Mesothelial cell of epicardium (in vitro differentiated cells): ENCODE data around the gene PARVA. TPM values are rescaled to one million over a fixed set of nuclear protein-coding genes. Genes with fewer than 3 reads are reported as not detected.

Source experiments
- DNase-seq, 2 experiments: peaks; one replicate each; pipeline ENCODE4 v3.0.0; 2021; ENCODE audit warnings: low spot score in 2 of 2; ENCODE audit not compliant: unreplicated experiment in 2 of 2
- H3K27ac Mint-ChIP-seq: 2 replicates; pipeline ENCODE4 v1.8.0; 2021; ENCODE audit warnings: mixed read lengths
- H3K27me3 Mint-ChIP-seq: 2 replicates; pipeline ENCODE4 v1.8.0; 2021; ENCODE audit warnings: low read depth, mixed read lengths
- H3K36me3 Mint-ChIP-seq: 2 replicates; pipeline ENCODE4 v1.8.0; 2021; ENCODE audit warnings: mixed read lengths
- H3K4me1 Mint-ChIP-seq: 2 replicates; pipeline ENCODE4 v1.8.0; 2021; ENCODE audit warnings: mixed read lengths
- H3K4me3 Mint-ChIP-seq: 2 replicates; pipeline ENCODE4 v1.8.0; 2021; ENCODE audit warnings: mild to moderate bottlenecking, moderate library complexity, mixed read lengths
- H3K9me3 Mint-ChIP-seq: 2 replicates; pipeline ENCODE4 v1.8.0; 2021; ENCODE audit warnings: mixed read lengths
- total RNA-seq: library from RNA; stranded (reverse); gene quantifications from 3 replicates; pipeline ENCODE4 v1.2.1, GENCODE V29; 2021
- TF ChIP-seq, protein P1 (sequence below): fragments of 200-600 bp; sonication (generic); IDR thresholded peaks from one replicate; pipeline ENCODE4 v1.5.0; 2021; ENCODE audit warnings: antibody characterized with exemption; ENCODE audit not compliant: unreplicated experiment

Gene PARVA
- total RNA-seq, 1 donor from 2014 or later = 77.1 TPM

DNA sequence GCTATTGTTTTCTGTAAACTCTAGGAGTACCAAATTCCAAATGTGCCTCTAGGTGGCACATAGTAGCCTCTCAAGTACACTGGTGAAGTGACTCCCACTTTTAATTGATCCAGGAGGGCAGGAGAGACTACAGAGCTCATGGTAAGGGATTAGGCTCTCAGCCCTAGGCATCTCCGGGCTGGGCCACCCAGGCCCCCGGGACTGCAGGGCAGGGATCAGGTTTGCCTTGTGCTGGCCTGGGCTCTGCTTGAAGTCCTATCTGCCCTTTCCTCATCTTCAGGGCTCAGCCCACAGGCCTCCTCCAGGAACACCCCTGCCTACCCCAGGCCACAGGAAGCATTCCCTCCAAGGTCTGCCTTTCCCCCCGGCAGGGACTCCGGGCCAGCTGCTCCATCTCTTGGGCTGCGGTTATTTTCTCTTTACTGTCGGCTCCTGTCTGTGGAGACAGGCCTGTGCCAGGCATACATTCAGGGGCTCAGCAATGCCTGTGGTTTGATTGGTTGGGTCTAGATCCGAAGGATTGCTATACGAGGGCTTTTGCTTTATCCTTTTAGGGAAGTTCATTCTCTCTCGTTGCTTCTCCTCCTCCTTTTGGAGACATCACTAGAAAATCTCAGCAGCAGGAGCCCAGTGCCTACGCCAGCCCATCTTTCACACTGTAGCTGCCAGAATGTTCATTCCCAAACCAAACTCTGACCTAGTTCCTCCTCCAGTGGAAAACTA is 32.8 kb downstream of the PARVA start:
- Mint-ChIP-seq H3K9me3 (peaks cover 4% of the 10 kb centered on the region), H3K27me3 (no peaks in the 10 kb centered on the region), H3K4me3 (no peak overlapping the region), H3K27ac (peak overlapping the region; percentile 70), H3K36me3 (peaks cover 2% of the 10 kb centered on the region), H3K4me1 (peaks cover 55% of the 10 kb centered on the region)
- no peak for DNase-seq
- TF ChIP-seq, protein P1, sequence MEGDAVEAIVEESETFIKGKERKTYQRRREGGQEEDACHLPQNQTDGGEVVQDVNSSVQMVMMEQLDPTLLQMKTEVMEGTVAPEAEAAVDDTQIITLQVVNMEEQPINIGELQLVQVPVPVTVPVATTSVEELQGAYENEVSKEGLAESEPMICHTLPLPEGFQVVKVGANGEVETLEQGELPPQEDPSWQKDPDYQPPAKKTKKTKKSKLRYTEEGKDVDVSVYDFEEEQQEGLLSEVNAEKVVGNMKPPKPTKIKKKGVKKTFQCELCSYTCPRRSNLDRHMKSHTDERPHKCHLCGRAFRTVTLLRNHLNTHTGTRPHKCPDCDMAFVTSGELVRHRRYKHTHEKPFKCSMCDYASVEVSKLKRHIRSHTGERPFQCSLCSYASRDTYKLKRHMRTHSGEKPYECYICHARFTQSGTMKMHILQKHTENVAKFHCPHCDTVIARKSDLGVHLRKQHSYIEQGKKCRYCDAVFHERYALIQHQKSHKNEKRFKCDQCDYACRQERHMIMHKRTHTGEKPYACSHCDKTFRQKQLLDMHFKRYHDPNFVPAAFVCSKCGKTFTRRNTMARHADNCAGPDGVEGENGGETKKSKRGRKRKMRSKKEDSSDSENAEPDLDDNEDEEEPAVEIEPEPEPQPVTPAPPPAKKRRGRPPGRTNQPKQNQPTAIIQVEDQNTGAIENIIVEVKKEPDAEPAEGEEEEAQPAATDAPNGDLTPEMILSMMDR = no peak

DNA sequence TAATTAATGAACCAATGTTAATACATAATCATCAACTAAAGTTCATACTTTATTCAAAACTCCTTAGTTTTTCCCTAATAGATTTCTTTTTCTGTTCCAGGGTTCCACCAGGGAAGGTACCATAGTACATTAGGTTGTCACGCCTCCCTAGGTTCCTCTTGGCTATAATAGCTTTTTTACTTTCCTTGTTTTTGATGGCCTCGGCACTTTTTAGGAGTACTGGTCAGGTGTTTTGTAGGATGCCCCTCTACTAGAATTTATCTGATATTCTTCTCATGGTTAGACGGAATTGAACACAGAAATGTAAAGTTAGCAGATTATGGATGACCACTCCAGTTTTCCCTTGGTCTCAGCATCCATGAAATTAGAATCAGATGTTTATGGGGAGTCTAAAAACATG is 34.0 kb downstream of the PARVA start:
- Mint-ChIP-seq H3K4me3 (no peak overlapping the region), H3K36me3 (no peaks in the 10 kb centered on the region), H3K4me1 (peaks cover 65% of the 10 kb centered on the region), H3K27ac (peak overlapping the region; percentile 44), H3K27me3 (no peaks in the 10 kb centered on the region), H3K9me3 (no peaks in the 10 kb centered on the region)
- TF ChIP-seq, protein P1 = no peak
- no peak for DNase-seq

DNA sequence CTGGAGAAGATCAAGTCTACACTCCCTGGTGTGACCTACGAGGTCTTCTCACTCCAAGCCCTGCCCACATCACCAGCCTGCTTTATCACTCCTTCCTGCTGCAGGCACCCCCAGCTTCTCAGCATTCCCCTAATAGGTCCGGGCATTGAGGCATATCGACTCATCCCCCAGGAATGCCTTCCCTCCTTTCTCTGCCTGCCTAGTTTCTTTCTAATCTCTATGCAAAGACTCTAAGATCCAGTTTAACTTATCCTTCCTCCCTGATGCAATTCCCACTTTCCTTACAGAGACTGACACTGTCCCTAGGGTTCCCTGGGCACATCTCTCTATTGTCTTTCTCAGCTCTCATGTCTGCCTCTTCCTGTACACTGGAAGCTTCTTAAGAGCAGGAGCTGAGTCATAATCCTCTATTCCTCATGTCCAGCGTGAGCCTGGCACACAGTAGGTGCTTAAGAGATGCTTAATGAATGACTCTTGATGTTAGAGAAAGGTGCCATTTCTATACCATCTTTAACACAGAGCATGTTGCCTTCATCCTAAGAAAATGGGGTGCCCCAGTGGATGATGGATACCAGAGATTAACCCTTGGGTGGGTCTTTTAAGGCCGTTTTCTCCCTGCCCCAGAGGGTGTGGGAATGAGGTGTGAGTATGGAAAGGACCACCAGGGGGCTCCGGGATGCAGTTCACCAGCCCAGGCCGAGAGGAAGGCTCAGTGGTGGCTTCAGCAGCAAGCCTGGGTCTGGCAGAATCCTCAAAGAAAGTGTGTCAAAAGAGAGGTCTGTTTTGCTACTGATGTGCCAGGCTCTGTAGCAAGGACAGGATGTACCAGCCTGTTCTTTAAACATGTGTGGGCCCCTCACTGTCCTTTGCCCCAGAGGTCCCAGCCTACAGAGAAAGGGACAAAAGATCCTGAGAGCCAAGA is 34.7 kb downstream of the PARVA start:
- TF ChIP-seq, protein P1 = peak; percentile 86
- peak overlapping the region; percentile 44 for H3K27ac Mint-ChIP-seq
- H3K27me3 Mint-ChIP-seq = no peaks in the 10 kb centered on the region
- H3K4me1 Mint-ChIP-seq = peaks cover 72% of the 10 kb centered on the region
- H3K4me3 Mint-ChIP-seq = no peak overlapping the region
- no peaks in the 10 kb centered on the region for H3K9me3 Mint-ChIP-seq
- H3K36me3 Mint-ChIP-seq = no peaks in the 10 kb centered on the region
- peak; percentile 45 to 82 for DNase-seq

DNA sequence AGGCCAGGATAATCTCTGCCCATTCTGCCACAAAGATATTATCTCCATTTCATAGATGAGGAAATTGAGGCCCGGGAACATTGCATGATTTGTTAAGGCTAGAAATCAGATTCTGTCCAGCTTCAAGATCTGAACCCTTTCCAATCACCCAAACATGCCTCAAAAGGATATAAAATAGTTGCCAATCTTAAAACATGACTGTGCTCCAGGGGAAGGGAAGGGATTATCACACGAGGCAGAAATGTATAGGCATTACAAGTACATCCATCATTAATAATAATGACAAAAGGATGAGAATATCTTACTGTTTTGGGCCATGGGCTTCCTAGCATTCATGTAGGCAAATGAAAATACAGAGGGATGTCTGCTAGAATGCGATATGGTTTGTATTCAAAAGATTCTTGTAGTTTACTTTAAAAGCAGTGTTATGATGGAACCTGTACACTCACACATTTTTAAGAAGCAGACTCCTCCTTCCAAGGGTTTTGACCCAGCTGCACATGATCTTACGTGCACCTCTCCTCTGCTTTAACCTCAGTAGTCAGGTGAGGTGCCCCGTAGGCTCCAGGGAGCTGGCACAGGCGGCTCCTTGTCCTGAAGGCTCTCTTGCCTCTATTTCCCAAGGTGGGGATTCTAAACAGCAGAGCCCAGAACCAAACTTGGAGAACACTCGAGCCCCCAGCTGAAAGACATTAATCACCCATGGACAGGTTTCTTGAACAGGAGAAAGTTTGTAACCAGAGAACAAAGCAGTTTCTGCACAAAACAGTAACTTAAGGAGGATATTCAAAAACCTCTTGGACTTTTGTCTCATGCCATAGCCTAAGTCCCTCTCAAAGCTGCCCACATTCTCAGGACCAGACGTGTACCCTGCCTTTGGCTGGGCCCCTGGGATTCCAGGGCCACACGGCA is 36.0 kb downstream of the PARVA start:
- no peak for DNase-seq
- no peak overlapping the region for H3K4me3 Mint-ChIP-seq
- no peaks in the 10 kb centered on the region for H3K36me3 Mint-ChIP-seq
- peaks cover 77% of the 10 kb centered on the region for H3K4me1 Mint-ChIP-seq
- H3K27me3 Mint-ChIP-seq = no peaks in the 10 kb centered on the region
- TF ChIP-seq, protein P1 = no peak
- H3K27ac Mint-ChIP-seq = peak overlapping the region; percentile 78
- H3K9me3 Mint-ChIP-seq = no peaks in the 10 kb centered on the region

DNA sequence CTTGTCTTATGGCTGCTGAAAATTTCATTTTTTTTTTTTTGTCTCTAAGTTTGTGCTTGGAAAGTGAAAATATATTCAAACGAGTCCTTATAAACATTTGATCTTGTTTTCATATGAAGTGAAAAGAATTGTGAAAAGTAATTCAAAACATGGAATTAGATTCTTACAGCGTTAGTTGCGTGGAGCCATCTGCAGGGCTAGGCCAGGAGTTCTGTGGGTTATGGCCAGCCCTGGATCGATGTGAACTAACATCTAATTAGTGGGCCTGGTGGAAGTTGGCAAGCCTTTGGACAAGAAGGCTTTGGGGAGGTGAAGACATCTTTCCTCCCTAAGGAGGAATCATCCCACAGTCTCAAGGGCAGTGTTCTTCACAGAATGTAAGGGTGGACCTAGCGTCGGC is 37.2 kb downstream of the PARVA start:
- no peak for DNase-seq
- Mint-ChIP-seq H3K4me3 (no peak overlapping the region), H3K36me3 (peaks cover 6% of the 10 kb centered on the region), H3K9me3 (peaks cover 5% of the 10 kb centered on the region), H3K27me3 (no peaks in the 10 kb centered on the region), H3K4me1 (peaks cover 72% of the 10 kb centered on the region), H3K27ac (peak overlapping the region; percentile 68)
- TF ChIP-seq, protein P1 = no peak
